HCT116 (cell line): ENCODE data around the gene CEMIP2. TPM values are rescaled to one million over a fixed set of nuclear protein-coding genes. Genes with fewer than 3 reads are reported as not detected.

ENCODE experiments used
- ATAC-seq: fragments of 200-7000 bp; cut with Tn5 transposase; 2 replicates; pipeline ENCODE4 v1.9.1; 2020; ENCODE audit warnings: mild to moderate bottlenecking, moderate library complexity
- BruUV-seq: library from RNA; stranded (reverse); fragments of 400-500 nt; replicated peaks from 2 replicates; lab custom pipeline; 2021; lab: Mats Ljungman, UMichigan
- CTCF ChIA-PET: fragments of 300-600 bp; sonication (Branson Sonifier 250); formaldehyde crosslinking; loops from one replicate; lab custom pipeline; 2021; ENCODE audit warnings: antibody characterized with exemption; lab: Charles Lee
- POLR2A ChIA-PET: fragments of 300-600, 350-600 bp; sonication (Branson Sonifier 250); formaldehyde crosslinking; loops from one replicate; lab custom pipeline; 2021; ENCODE audit warnings: antibody characterized with exemption; lab: Charles Lee
- RAD21 ChIA-PET, 2 experiments: fragments of 300-600 bp; sonication (Branson Sonifier 250); formaldehyde crosslinking; loops; one replicate each; lab custom pipeline; 2023; ENCODE audit warnings: low total read pairs in 2 of 2; ENCODE audit not compliant: uncharacterized antibody in 2 of 2, unreplicated experiment in 2 of 2, low non-redundant PET in 1 of 2; lab: Charles Lee
- DNase-seq: peaks from one replicate; pipeline ENCODE4 v3.0.0-alpha.2; 2010; ENCODE audit warnings: low read depth, low spot score
- H2AFZ ChIP-seq: fragments of 200-600 bp; shearing (Covaris generic), sonication (generic); 2 replicates; pipeline ENCODE4 v1.6.1; 2017; ENCODE audit warnings: low read depth, mixed run types, mixed read lengths, antibody characterized with exemption, low read length; ENCODE audit not compliant: poor library complexity, severe bottlenecking
- H3K27ac ChIP-seq: 2 replicates; pipeline ENCODE4 v1.5.1; 2012; ENCODE audit warnings: low read depth, low read length
- H3K27me3 ChIP-seq: fragments of 200-600 bp; sonication (generic); 2 replicates; pipeline ENCODE4 v1.6.1; 2016; ENCODE audit warnings: mixed run types, low read length, mixed read lengths; ENCODE audit not compliant: insufficient read depth
- H3K36me3 ChIP-seq, 2 experiments: fragments of 200-500 bp in 1 of 2; fragments of 200-600 bp in 1 of 2; sonication (Bioruptor generic) in 1 of 2; sonication (generic) in 1 of 2; 2 replicates each; pipeline versions ENCODE4 v1.5.1 to v1.6.1; 2014 to 2016; ENCODE audit warnings: low read length in 2 of 2, inconsistent platforms in 1 of 2, mixed read lengths in 1 of 2, mixed run types in 1 of 2; ENCODE audit not compliant: insufficient read depth in 2 of 2, control insufficient read depth in 1 of 2
- H3K4me1 ChIP-seq, 2 experiments: fragments of 200-600 bp in 1 of 2; sonication (generic) in 1 of 2; 2 replicates each; pipeline versions ENCODE4 v1.5.1 to v1.6.1; 2012 to 2017; ENCODE audit warnings: low read length in 2 of 2, inconsistent platforms in 1 of 2, mild to moderate bottlenecking in 1 of 2, mixed read lengths in 1 of 2, mixed run types in 1 of 2, moderate library complexity in 1 of 2; ENCODE audit not compliant: insufficient read depth in 2 of 2, control insufficient read depth in 1 of 2
- H3K4me2 ChIP-seq: fragments of 200-600 bp; sonication (generic); 2 replicates; pipeline ENCODE4 v1.6.1; 2017; ENCODE audit warnings: mixed run types, low read length, mixed read lengths
- H3K4me3 ChIP-seq, 2 experiments: fragments of 200-600 bp in 1 of 2; sonication (generic) in 1 of 2; replicated peaks in 1 of 2; 2 replicates each; pipeline ENCODE4 v1.5.1; 2011 to 2016; ENCODE audit warnings: low read length in 2 of 2, control low read depth in 1 of 2, low read depth in 1 of 2, mild to moderate bottlenecking in 1 of 2, mixed read lengths in 1 of 2, mixed run types in 1 of 2
- H3K79me2 ChIP-seq: fragments of 200-600 bp; sonication (generic); 2 replicates; pipeline ENCODE4 v1.6.1; 2017; ENCODE audit warnings: mild to moderate bottlenecking, mixed run types, low read length, moderate library complexity, mixed read lengths; ENCODE audit not compliant: insufficient read depth
- H3K9ac ChIP-seq: fragments of 200-600 bp; sonication (generic); 2 replicates; pipeline ENCODE4 v1.6.1; 2016; ENCODE audit warnings: low read length, mixed read lengths
- H3K9me2 ChIP-seq: fragments of 200-600 bp; sonication (generic), shearing (Covaris generic); 2 replicates; pipeline ENCODE4 v1.6.1; 2017; ENCODE audit warnings: mixed run types, mild to moderate bottlenecking, moderate library complexity; ENCODE audit not compliant: insufficient read depth
- H3K9me3 ChIP-seq, 2 experiments: fragments of 200-500 bp in 1 of 2; fragments of 200-600 bp in 1 of 2; sonication (Bioruptor generic) in 1 of 2; sonication (generic) in 1 of 2; 2 replicates each; pipeline ENCODE4 v1.6.1; 2014 to 2017; ENCODE audit warnings: low read length in 2 of 2, mixed read lengths in 2 of 2, inconsistent platforms in 1 of 2, low read depth in 1 of 2, mild to moderate bottlenecking in 1 of 2, mixed run types in 1 of 2, moderate library complexity in 1 of 2; ENCODE audit not compliant: control insufficient read depth in 1 of 2, insufficient read depth in 1 of 2
- H4K20me1 ChIP-seq: fragments of 200-600 bp; sonication (generic), shearing (Covaris generic); 2 replicates; pipeline ENCODE4 v1.6.1; 2017; ENCODE audit warnings: mixed run types, mild to moderate bottlenecking, moderate library complexity; ENCODE audit not compliant: insufficient read depth
- ATF3 ChIP-seq: IDR thresholded peaks from 2 replicates; pipeline ENCODE4 v1.6.1; 2012
- CBX3 ChIP-seq: IDR thresholded peaks from 2 replicates; pipeline ENCODE4 v1.6.1; 2012; ENCODE audit warnings: low read depth
- EGR1 ChIP-seq: IDR thresholded peaks from 2 replicates; pipeline ENCODE4 v1.6.1; 2012; ENCODE audit warnings: low read depth
- ELF1 ChIP-seq: IDR thresholded peaks from 2 replicates; pipeline ENCODE4 v1.6.1; 2012; ENCODE audit warnings: low read depth, borderline replicate concordance
- EZH2 ChIP-seq: fragments of 200-600 bp; sonication (generic); IDR thresholded peaks from 2 replicates; pipeline ENCODE4 v1.6.1; 2017; ENCODE audit warnings: antibody characterized with exemption, mixed run types
- FOSL1 ChIP-seq: IDR thresholded peaks from 2 replicates; pipeline ENCODE4 v1.6.1; 2012; ENCODE audit warnings: low read depth
- JUND ChIP-seq: IDR thresholded peaks from 2 replicates; pipeline ENCODE4 v1.6.1; 2012
- REST ChIP-seq: IDR thresholded peaks from 2 replicates; pipeline ENCODE4 v1.6.1; 2012; ENCODE audit warnings: low read depth
- SP1 ChIP-seq: IDR thresholded peaks from 2 replicates; pipeline ENCODE4 v1.6.1; 2012; ENCODE audit warnings: low read depth
- YY1 ChIP-seq: IDR thresholded peaks from 2 replicates; pipeline ENCODE4 v1.6.1; 2011; ENCODE audit warnings: low read length, low read depth, moderate library complexity, mild to moderate bottlenecking; ENCODE audit not compliant: insufficient replicate concordance; ENCODE audit errors: extremely low read depth
- ZBTB33 ChIP-seq: IDR thresholded peaks from 2 replicates; pipeline ENCODE4 v1.6.1; 2011; ENCODE audit warnings: mild to moderate bottlenecking, low read length, moderate library complexity; ENCODE audit not compliant: insufficient replicate concordance; ENCODE audit errors: extremely low read depth
- intact Hi-C: fragments of 100-400 bp; cut with micrococcal nuclease; formaldehyde crosslinking; loops from 2 replicates; pipeline ENCODE4 v1.10.0; 2022
- total RNA-seq: library from RNA; stranded (reverse); gene quantifications from one replicate; pipeline ENCODE4 v1.2.1, GENCODE V29; 2021; ENCODE audit not compliant: unreplicated experiment

The CEMIP2 gene
- total RNA-seq, 1 experiment from 2014 or later = 14.3 TPM

- Histone ChIP-seq H3K4me3 (no peak overlapping the region), H3K9me2 (0 out of 2 replicates have a peak, but pooled peaks cover 4% of the 10 kb centered on the region), H2AFZ (no peak overlapping the region), H3K79me2 (no peaks in the 10 kb centered on the region)
- intact Hi-C loops = no loop called here
- POLR2A ChIA-PET = no interaction called here
- DNase-seq = no peak
- no peak for TF ChIP-seq SP1
- TF ChIP-seq EGR1 = no peak
- no peak for TF ChIP-seq CBX3
- TF ChIP-seq EZH2 = no peak
- TF ChIP-seq ELF1 = no peak
- TF ChIP-seq FOSL1 = peak; percentile 27; the same call in 1 of the 2 replicates
- TF ChIP-seq ATF3 = no peak
- TF ChIP-seq YY1 = no peak
- TF ChIP-seq REST = no peak
- TF ChIP-seq ZBTB33 = no peak
- TF ChIP-seq JUND = peak; percentile 32; the same call in 1 of the 2 replicates
- TF ChIP-seq, all 23 proteins: peak for 2
- Histone ChIP-seq H3K9ac (no peak overlapping the region), H4K20me1 (no peaks in the 10 kb centered on the region), H3K27me3 (no peaks in the 10 kb centered on the region), H3K4me2 (peak overlapping the region; percentile 49), H3K27ac (no peak overlapping the region), H3K4me1 (peaks cover 33 to 49% of the 10 kb centered on the region in 2 experiments), H3K36me3 (no peaks in the 10 kb centered on the region), H3K9me3 (no peaks in the 10 kb centered on the region)
- BruUV-seq = no TSS peak
- RAD21 ChIA-PET = no interaction called here
- CTCF ChIA-PET = interaction anchor here (2.4 kb wide), 1 partner anchor 8 kb away, joined by 6 read pairs; no protein-coding TSS in a partner anchor
- peak; percentile 42 for ATAC-seq
Observed at GRCh38 chr9:71675857-71676165, 92.5 kb downstream of the CEMIP2 start.
